Transverse colon (tissue), 4 donors: ENCODE measurements around the gene TARP.

ENCODE experiments used
- DNase-seq: peaks from one replicate; pipeline ENCODE4 v3.0.0-alpha.2; 2019
- H3K27ac ChIP-seq, 4 donors: fragments of 200-600 bp; sonication (generic); 2 replicates each; pipeline ENCODE4 v1.5.1; 2016 to 2018; ENCODE audit warnings: inconsistent platforms in 4 of 4
- H3K27me3 ChIP-seq: fragments of 200-600 bp; sonication (generic); 2 replicates; pipeline ENCODE4 v1.5.1; 2017; ENCODE audit warnings: inconsistent platforms
- H3K36me3 ChIP-seq, 4 donors: fragments of 200-600 bp; sonication (generic); 2 replicates each; pipeline ENCODE4 v1.5.1; 2017 to 2019; ENCODE audit warnings: inconsistent platforms in 4 of 4
- H3K4me1 ChIP-seq, 4 donors: fragments of 200-600 bp; sonication (generic); 2 replicates each; pipeline ENCODE4 v1.5.1; 2017 to 2020; ENCODE audit warnings: inconsistent platforms in 4 of 4
- H3K4me3 ChIP-seq, 4 donors: fragments of 200-600 bp; sonication (generic); 1 replicate in 1 of 4; 2 replicates in 3 of 4; pipeline versions ENCODE4 v1.5.1 to v1.6.1; 2017 to 2019; ENCODE audit warnings: inconsistent platforms in 4 of 4
- H3K9me3 ChIP-seq, 2 donors: fragments of 200-600 bp; sonication (generic); 2 replicates each; pipeline ENCODE4 v1.5.1; 2017 to 2019; ENCODE audit warnings: inconsistent platforms in 2 of 2
- EP300 ChIP-seq: sonication (generic); formaldehyde crosslinking; IDR thresholded peaks from one replicate; pipeline ENCODE4 v1.6.1; 2017; ENCODE audit warnings: antibody characterized with exemption, low read depth
- POLR2A ChIP-seq: fragments of 450-650 bp; IDR thresholded peaks from one replicate; pipeline ENCODE4 v1.6.1; 2016; ENCODE audit warnings: antibody characterized with exemption, mild to moderate bottlenecking, moderate library complexity
- POLR2AphosphoS5 ChIP-seq, 3 donors: sonication (generic); formaldehyde crosslinking; IDR thresholded peaks; one replicate each; pipeline ENCODE4 v1.6.1; 2016; ENCODE audit warnings: antibody characterized with exemption in 3 of 3
- WGBS, 2 donors: methylation state at CpG; one replicate each; pipeline ENCODE4 v1.1.5; 2018; ENCODE audit warnings: low coverage in 1 of 2; 5-methylcytosine and 5-hydroxymethylcytosine counted together
- in situ Hi-C, 4 donors: fragments of 200-750 bp; cut with MboI; loops; one replicate each; pipeline versions ENCODE4 v1.15.0 to v1.15.1; 2017; ENCODE audit warnings: low sequenced_read_pairs in 3 of 4, low pct_ligation_motif_present in 1 of 4, low pct_unique_long_range_greater_than_20kb in 1 of 4
- intact Hi-C: fragments of 100-400 bp; cut with DNase I; formaldehyde crosslinking; loops from one replicate; pipeline ENCODE4 v1.15.1; 2023; ENCODE audit warnings: low total_unique reads
- TF ChIP-seq, protein P1 (sequence below), 5 experiments: fragments of 200-600 bp in 3 of 5; fragments of 450-650 bp in 2 of 5; sonication (generic) in 3 of 5; IDR thresholded peaks; 1 replicate in 2 of 5; 2 replicates in 3 of 5; pipeline ENCODE4 v1.5.1; 2016 to 2017; ENCODE audit warnings: antibody characterized with exemption in 5 of 5, inconsistent platforms in 3 of 5, mild to moderate bottlenecking in 2 of 5, moderate library complexity in 1 of 5

Gene TARP

DNA sequence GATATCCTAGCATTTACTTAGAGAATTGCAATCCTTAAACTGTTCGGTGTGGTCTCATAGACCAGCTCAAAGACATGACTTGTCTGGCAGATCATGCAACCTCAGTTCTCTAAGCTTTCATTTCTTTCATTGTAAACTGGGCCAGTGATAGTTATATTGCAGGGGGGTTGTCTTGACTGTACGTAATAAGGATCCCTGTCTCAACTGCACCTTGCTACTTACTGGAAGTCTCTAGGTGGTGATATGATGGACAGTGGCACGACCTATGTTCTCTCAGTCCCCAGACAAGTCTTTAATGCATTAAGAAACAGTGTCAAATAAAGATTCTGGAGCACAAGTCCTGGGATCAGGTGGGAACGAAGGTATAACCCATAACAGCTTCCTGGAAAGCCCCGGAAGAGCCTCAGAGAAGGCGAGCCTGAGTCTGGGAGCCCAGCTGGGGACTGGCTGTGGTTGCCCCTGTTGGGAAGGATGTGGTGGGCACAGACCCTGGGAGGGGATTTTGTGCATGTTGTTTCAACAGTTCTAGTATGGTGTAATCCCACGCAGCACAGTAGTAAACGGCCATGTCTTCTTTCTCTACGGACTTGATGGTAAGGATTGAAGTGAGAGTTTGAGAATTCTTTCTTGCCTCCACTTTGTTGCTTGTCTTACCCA is 26.0 kb upstream of the TARP start:
- intact Hi-C loops: no loop called here
- DNase-seq: no peak
- 82 to 83% methylated on average over 2 to 9 of the region's 9 CpGs for WGBS, 2 donors
- H3K9me3 ChIP-seq: no peaks in the 10 kb centered on the region
- H3K4me1 ChIP-seq: no peaks in the 10 kb centered on the region
- no peaks in the 10 kb centered on the region for H3K36me3 ChIP-seq
- TF ChIP-seq POLR2AphosphoS5 (IDR thresholded peaks at IDR 0.05) (no peak), POLR2A (no peak)
- H3K4me3 ChIP-seq: no peak overlapping the region
- H3K27me3 ChIP-seq: no peaks in the 10 kb centered on the region
- in situ Hi-C loops: no loop called here
- H3K27ac ChIP-seq: no peak overlapping the region

DNA sequence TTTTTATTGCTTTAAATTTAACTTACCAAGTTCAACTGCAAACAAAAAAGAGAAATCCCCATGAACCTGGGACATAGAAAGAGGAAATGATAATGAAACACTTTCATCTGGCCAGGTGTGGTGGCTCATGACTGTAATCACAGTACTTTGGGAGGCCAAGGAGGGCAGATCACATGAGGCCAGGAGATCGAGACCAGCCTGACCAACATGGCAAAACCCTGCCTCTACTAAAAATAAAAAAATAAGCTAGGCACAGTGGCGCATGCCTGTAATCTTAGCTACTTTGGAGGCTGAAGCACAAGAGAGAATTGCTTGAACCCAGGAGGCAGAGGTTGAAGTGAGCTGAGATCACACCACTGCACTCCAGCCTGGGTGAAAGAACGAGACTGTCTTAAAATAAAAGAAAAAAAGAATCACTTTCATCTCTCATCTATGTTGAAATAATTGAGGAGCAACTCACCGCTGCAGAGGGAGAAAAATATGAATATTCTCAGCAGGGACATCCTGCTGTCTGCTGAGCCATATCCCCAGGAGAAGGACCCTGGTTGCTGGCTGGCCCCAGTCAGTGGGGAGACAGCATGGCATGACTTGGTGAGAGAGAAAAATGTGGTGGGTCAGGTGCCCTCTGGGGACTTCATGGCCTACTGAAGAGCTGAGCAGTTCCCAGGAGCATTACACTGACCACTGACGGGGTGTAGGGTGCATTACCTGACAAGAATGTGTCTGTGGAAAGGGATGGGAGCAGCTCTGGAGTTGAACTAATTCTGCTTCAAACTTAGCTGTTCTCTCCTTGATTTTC is 22.8 kb upstream of the TARP start:
- intact Hi-C loops: no loop called here

DNA sequence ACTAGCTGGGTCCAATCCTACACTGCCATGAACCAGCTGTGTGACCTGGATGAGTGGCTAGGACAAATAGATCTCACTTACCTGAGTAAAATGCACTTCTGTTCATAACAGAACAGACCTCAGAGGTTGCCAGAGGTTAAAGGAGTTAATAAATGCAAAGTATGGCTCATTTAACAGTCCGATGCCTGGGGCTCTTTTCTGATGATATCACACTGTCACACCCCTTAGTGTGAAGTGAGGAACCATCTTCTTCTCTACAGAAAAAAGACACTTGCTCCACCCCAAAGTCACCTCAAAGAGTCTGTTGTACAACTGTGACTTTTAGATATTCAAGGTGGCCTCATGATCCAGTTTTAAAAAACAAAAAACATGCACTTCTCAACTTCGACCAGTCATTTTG is 21.5 kb upstream of the TARP start:
- 87 to 90% methylated on average over 2 of the region's 2 CpGs for WGBS, 2 donors
- intact Hi-C loops (no loop called here), in situ Hi-C loops (no loop called here)
- Histone ChIP-seq H3K4me1 (no peaks in the 10 kb centered on the region), H3K4me3 (no peak overlapping the region), H3K36me3 (no peaks in the 10 kb centered on the region), H3K27ac (no peak overlapping the region), H3K9me3 (no peaks in the 10 kb centered on the region), H3K27me3 (no peaks in the 10 kb centered on the region)
- DNase-seq: no peak
- TF ChIP-seq, protein P1, sequence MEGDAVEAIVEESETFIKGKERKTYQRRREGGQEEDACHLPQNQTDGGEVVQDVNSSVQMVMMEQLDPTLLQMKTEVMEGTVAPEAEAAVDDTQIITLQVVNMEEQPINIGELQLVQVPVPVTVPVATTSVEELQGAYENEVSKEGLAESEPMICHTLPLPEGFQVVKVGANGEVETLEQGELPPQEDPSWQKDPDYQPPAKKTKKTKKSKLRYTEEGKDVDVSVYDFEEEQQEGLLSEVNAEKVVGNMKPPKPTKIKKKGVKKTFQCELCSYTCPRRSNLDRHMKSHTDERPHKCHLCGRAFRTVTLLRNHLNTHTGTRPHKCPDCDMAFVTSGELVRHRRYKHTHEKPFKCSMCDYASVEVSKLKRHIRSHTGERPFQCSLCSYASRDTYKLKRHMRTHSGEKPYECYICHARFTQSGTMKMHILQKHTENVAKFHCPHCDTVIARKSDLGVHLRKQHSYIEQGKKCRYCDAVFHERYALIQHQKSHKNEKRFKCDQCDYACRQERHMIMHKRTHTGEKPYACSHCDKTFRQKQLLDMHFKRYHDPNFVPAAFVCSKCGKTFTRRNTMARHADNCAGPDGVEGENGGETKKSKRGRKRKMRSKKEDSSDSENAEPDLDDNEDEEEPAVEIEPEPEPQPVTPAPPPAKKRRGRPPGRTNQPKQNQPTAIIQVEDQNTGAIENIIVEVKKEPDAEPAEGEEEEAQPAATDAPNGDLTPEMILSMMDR (IDR thresholded peaks at IDR 0.05): no peak
- TF ChIP-seq POLR2AphosphoS5 (IDR thresholded peaks at IDR 0.05) (no peak), POLR2A (no peak), EP300 (no peak)

More for the DNA sequence above, 22.8 kb upstream of the TARP start:
- H3K4me1 ChIP-seq: no peaks in the 10 kb centered on the region
- DNase-seq: no peak
- TF ChIP-seq, protein P1 (IDR thresholded peaks at IDR 0.05): no peak
- no peak for TF ChIP-seq POLR2AphosphoS5 (IDR thresholded peaks at IDR 0.05)
- TF ChIP-seq EP300: no peak
- TF ChIP-seq POLR2A: no peak
- no peaks in the 10 kb centered on the region for H3K27me3 ChIP-seq
- no peaks in the 10 kb centered on the region for H3K9me3 ChIP-seq
- H3K36me3 ChIP-seq: no peaks in the 10 kb centered on the region
- WGBS, 2 donors: 72 to 79% methylated on average over 3 to 5 of the region's 5 CpGs
- in situ Hi-C loops: no loop called here
- H3K4me3 ChIP-seq: no peak overlapping the region
- H3K27ac ChIP-seq: no peak overlapping the region

DNA sequence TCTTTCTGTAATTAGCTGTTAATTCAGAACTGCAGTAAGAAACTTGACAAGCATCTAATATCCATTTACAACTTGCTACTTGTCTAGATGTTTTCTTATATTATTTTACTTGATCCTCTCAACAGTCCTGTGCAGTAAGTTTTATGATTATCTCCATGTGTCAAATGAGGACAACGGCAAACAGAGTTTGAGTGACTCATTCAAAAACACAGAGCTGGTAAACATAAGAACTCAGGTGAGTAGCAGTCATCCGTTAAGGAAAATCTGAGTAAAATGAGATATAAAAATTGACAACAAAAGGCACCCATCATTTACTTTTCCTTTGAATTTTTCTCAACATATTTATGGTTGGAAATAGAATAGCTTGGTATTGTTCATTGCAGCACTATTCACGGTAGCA is 19.0 kb upstream of the TARP start:
- TF ChIP-seq POLR2A: no peak
- TF ChIP-seq EP300: no peak
- TF ChIP-seq, protein P1 (IDR thresholded peaks at IDR 0.05): no peak
- no peak for TF ChIP-seq POLR2AphosphoS5 (IDR thresholded peaks at IDR 0.05)
- intact Hi-C loops (no loop called here), in situ Hi-C loops (no loop called here)

More for the DNA sequence above, 19.0 kb upstream of the TARP start:
- H3K4me3 ChIP-seq: no peak overlapping the region
- H3K27me3 ChIP-seq: no peaks in the 10 kb centered on the region
- no peaks in the 10 kb centered on the region for H3K4me1 ChIP-seq
- H3K9me3 ChIP-seq: no peaks in the 10 kb centered on the region
- WGBS, 2 donors: 78 to 79% methylated on average over 3 of the region's 3 CpGs
- no peak for DNase-seq
- no peaks in the 10 kb centered on the region for H3K36me3 ChIP-seq
- no peak overlapping the region for H3K27ac ChIP-seq
